Epithelial cell of proximal tubule (primary cell): ENCODE results near the gene COL6A2. TPM values are rescaled to one million over a fixed set of nuclear protein-coding genes. Genes with fewer than 3 reads are reported as not detected.

Experiments
- DNase-seq: peaks from one replicate; pipeline ENCODE4 v3.0.0-alpha.2; 2011; ENCODE audit warnings: low read depth
- H3K4me3 ChIP-seq: 2 replicates; pipeline ENCODE4 v1.5.1; 2011; ENCODE audit warnings: low read depth, mild to moderate bottlenecking, low read length
- CTCF ChIP-seq: conservative IDR thresholded peaks from 2 replicates; pipeline ENCODE4 v1.5.1; 2012; ENCODE audit warnings: low read depth, mild to moderate bottlenecking, low read length
- total RNA-seq: library from RNA; depleted of rRNA; stranded (reverse); fragments of >200 nt; gene quantifications from 2 replicates; pipeline ENCODE4 v1.2.3, GENCODE V29; 2015

COL6A2 gene
- total RNA-seq, 1 donor from 2014 or later = 138 TPM

DNA sequence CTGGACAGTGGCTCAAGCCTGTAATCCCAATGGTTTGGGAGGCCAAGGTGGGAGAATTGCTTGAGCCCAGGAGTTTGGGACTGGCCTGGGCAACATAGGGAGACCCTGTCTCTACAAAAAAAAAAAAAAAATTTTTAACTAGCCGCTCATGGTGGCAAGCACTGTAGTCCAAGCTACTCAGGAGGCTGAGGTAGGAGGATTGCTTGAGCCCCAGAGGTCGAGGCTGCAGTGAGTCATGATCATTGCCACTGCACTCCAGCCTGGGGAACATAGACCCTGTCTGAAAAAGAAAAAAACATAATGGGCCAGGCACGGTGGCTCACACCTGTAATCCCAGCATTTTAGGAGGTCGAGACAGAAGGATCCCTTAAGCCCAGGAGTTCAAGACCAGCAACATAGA is 81.0 kb downstream of the COL6A2 start:
- H3K4me3 ChIP-seq = no peak overlapping the region
- no peak for TF ChIP-seq CTCF
- DNase-seq = no peak

Other genes starting within 250 kb of the COL6A2 start
- 76.9 and 135 TPM in 2 replicates for gene COL6A1, start 116.3 kb upstream of the COL6A2 start, total RNA-seq
- not detected in 2 replicates for gene FTCD, start 57.5 kb downstream of the COL6A2 start, total RNA-seq
- gene SPATC1L, start 86.3 kb downstream of the COL6A2 start, total RNA-seq = 15.6 and 22.0 TPM in 2 replicates
- 32.0 and 106 TPM in 2 replicates for gene LSS, start 130.7 kb downstream of the COL6A2 start, total RNA-seq
- 65.1 and 84.7 TPM in 2 replicates for gene MCM3AP, start 187.5 kb downstream of the COL6A2 start, total RNA-seq
- 7.0 and 10.9 TPM in 2 replicates for gene YBEY, start 188.2 kb downstream of the COL6A2 start, total RNA-seq
- 10.3 and 12.1 TPM in 2 replicates for gene C21orf58, start 225.8 kb downstream of the COL6A2 start, total RNA-seq
- 15.1 and 18.7 TPM in 2 replicates for gene PCNT, start 226.0 kb downstream of the COL6A2 start, total RNA-seq